HG03439 (cell line): Measurements from ENCODE around the gene SPON1.
"Not testable (repeated sequence)": the region's sequence is repeated elsewhere in the genome, so short reads cannot be mapped to it uniquely, and the experiment has no call there.

ENCODE experiments used
- ATAC-seq: cut with Tn5 transposase; IDR thresholded peaks from one replicate; pipeline ENCODE4 v1.9.1; 2021; ENCODE audit warnings: mild to moderate bottlenecking, moderate library complexity; ENCODE audit not compliant: unreplicated experiment

Gene SPON1

DNA sequence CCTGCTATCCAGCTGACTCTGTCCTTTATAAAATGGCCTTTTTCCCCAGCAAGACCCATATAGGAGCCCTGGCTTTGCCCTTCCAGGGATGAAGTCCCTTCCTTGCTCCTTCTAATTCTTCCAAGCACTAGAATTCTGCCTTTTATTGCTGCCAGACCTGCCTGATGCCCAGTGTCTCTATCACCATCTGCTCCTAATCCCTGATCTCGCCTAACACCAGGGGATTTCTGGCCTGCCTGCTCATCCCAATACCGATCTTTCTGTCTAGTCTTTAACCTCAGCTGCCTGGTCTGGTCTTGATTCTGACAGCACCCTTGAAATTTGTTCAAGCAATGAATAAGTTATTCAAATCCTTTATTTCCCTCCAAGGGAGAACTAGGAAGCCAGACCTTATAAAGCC lies 150.2 kb downstream of the SPON1 start:
- no peak for ATAC-seq

- ATAC-seq: no peak
These were observed 151.7 kb downstream of the SPON1 start for GRCh38 chr11:14114269-14114668.

- no peak for ATAC-seq
These were observed 152.3 kb downstream of the SPON1 start for GRCh38 chr11:14114786-14115185.

- ATAC-seq: no peak
These were observed 155.1 kb downstream of the SPON1 start for GRCh38 chr11:14117632-14118031.

DNA sequence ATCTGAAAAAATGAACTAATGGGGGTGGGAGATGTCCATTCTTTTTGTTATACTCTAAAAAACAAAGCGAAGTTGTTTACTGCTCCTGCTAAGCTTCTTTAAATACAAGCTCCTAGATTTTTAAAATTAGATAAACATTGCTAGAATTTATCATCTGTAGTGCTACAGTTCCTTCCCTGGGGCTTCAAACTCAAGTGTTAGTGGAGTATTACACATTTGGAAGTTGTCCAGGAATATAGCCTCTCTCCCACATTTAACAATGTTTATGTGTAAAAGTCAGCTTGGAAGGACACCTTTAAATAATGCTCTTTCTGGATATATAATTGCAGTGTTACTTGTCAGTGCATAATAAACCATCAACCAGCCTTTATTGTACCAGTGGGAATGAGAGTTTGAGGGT lies 155.5 kb downstream of the SPON1 start:
- no peak for ATAC-seq

- ATAC-seq: no peak
These were observed 156.8 kb downstream of the SPON1 start for GRCh38 chr11:14119357-14119756.

- ATAC-seq: no peak
These were observed 161.8 kb downstream of the SPON1 start for GRCh38 chr11:14124350-14124749.

GRCh38 chr11:14124886-14125285 lies 162.4 kb downstream of the SPON1 start:
- ATAC-seq: no peak

DNA sequence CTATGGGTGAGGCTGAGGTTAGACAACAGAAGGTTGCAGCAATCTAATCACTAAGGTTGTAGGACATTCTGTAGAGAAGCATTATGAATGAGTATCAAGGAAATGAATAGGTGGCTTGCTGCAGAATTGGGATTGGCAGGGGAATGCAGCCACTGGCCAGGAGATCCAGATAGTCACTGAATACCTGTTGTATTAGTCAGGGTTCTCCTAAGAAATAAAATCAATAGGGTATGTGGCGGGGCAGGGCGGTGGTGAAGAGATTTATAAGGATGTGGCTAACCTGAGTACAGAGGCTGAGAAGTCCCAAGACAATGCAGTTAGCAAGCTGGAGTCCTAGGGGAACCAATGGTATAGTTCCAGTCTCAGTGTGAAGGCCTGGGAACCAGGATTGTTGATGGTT lies 163.0 kb downstream of the SPON1 start:
- ATAC-seq: no peak

- no peak for ATAC-seq
These were observed 165.2 kb downstream of the SPON1 start for GRCh38 chr11:14127679-14128078.

GRCh38 chr11:14132312-14132711 lies 169.8 kb downstream of the SPON1 start:
- no peak for ATAC-seq

DNA sequence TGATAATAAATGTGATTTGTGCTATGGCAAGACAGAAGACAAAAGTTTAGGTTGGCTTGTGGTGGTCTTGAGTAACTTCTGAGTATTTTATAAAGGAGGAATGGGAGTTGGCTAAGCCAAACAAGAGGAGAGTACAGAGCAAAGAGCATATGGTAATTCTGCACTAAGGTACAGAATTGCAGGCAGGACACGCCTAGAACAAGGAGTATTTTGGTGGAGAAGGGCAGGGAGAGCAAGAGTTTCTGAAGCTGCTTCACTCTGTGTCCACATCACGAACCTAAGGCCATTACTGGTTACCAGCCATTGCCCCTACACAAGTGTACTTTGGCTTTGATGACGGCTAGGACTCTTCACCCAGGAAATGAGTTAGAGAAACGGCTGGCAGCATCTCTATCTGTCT lies 170.9 kb downstream of the SPON1 start:
- ATAC-seq: no peak

GRCh38 chr11:14136561-14136960 lies 174.0 kb downstream of the SPON1 start:
- no peak for ATAC-seq

GRCh38 chr11:14137284-14137683 lies 174.8 kb downstream of the SPON1 start:
- ATAC-seq: no peak

DNA sequence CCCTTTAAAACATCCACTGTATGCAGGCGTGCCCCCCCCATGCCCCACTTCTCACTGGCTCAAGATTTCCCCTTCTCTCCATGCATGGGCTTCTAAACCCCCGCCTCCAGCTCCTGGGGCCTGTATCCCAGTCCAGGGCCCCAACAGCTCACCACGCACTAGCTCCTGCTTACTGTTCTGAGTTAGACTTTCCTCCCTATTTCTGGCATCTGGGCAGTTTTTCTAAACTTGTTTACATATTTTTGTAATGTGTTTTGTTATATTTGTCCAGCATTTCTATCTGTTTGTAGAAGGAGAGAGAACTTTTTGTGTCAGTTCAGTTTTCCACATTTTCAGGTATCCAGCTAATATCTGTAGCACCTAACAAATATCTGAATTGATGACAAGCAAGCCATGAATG lies 178.5 kb downstream of the SPON1 start:
- no peak for ATAC-seq

DNA sequence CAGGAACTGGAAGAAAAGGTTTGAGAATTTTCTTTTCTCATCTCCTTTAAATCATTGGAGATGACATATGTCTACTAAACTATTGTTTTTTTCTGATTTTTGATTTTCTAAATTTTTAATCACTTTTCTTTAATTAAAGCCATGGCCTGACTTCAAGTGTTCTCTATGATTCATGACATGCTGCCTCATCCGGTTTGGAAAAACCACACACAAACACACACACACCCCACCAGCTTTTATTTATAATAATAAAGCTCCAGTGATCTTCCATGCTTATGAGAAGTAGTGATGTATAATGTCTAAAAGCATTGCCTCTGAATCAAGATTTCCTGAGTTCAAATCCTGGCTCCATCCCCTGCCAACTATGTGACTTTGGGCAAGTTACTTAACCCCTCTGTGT lies 179.2 kb downstream of the SPON1 start:
- no peak for ATAC-seq

DNA sequence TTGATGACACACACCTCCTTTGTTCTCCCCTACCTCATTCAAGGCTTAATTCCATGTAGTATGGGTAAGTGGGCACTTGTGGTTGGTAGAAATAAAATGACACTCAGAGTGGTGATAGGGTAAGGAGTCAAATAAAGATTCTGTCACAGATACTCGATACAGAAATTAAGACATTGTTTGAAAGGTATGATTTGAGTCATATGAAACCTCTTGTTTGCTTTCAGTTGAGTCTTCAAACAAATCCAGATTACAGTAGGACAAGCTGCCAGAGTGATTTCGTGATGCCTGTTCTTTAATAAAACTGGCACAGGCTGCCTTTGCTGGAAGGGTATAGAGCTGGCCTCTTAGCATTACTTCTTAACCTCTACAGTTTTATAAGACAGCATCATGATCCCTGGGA lies 182.4 kb downstream of the SPON1 start:
- no peak for ATAC-seq

DNA sequence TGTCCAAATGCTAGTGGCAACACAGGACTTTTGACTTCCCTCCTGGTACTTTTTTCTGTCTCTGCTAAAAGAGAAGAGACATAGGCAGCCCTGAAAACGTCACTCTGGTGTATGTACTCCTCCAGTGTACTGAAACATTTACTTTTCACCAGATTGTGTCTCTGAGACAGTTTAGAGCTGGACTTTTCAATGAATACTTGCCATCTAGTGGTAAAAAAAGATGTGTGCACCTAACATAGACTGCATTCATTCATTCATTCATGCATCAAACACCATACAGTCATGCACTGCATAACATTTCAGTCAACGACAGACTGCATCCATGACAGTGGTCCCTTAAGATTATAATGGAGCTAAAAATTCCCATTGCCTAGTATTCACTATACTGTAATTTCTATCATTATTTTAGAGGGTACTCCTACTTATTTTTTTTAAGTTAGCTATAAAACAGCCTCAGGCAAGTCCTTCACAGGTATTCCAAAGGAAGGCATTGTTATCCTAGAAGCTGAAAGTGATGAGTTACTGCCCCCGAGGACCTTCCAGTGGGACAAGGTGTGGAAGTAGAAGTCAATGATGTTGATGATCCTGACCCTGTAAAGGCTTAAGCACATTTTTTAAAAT lies 186.2 kb downstream of the SPON1 start:
- no peak for ATAC-seq

DNA sequence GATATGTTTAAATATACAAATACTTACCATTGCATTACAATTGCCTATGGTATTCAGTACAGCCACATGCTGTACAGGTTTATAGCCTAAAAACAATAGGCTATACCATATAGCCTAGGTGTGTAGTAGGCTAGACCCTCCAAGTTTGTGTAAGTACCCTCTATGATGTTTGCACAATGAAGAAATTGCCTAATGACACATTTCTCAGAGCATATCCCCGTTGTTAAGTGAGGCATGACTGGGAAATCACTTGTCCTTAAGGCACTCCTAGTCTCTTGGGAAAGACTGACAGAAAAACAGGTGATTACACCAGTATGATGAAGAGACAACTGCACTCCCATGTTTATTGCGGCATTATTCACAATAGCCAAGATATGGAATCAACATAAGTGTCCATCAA lies 187.2 kb downstream of the SPON1 start:
- ATAC-seq: no peak

DNA sequence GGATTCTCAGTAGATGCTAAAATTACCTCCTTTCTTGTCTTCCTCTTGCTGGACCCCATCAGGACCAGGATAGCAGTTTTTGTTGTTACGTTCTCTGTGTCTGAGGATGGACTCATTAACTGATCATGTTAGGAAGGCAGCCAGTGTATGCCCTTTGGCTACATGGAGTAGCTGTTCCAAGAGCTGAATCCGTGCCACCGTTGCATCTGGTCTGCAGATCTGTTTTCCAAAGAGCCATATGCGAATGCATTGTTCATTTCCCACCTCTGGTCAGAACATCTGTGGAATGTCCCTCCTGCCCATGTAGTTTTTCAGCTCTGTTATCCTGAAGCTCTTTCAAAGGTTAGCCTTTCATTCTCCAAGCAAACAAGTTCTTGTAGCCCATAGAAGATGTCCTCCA lies 188.4 kb downstream of the SPON1 start:
- ATAC-seq: no peak

DNA sequence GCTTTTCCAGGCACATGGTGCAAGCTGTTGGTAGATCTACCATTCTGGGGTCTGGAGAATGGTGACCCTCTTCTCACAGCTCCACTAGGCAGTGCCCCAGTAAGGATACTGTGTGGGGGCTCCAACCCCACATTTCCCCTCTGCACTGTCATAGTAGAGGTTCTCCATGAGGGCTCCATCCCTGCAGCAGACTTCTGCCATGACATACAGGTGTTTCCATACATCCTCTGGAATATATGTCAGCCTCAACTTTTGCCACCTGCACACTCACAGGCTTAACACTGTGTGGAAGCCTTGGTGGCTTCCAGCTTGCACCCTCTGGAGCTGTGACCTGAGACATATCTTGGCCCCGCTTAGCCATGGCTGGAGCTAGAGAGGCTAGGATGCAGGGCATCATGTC lies 191.6 kb downstream of the SPON1 start:
- not testable (repeated sequence) for ATAC-seq

DNA sequence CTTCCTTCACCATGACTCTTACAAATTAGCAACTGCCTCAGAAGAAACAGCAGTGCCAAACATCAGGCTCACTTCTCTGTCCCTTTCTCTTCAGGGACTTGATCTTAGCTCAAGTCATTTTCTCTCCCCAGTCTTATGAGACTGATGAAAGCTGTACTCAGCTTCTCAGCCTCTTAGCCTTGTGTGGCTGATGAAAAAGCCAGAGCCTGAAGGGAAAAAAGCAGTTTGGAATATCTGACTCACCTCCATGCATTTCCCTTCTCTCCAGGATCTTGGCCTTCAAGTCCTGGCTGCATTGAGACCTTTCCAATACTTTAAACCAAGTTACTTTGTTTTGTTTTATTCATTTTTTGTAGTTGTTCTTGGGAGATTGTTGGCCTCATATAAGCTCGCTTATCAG lies 195.9 kb downstream of the SPON1 start:
- no peak for ATAC-seq

DNA sequence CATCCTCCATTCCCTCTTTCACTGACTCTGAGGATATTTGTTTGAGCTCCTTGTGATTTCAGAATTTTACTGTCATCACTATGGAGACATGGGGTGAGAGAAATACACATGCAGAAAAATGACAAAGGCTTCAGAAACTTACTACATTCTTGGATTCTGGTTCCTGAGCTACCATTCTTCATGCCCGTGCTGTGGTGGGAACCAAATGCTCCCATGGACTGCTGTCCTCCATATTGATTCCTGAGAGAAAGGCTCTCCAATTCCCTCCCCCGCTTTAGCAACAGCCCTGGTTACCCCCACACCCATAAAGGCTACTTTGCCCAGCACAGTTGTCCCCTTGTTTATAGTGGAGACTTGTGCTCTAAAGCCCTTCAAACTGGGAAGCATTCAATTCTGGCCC lies 201.1 kb downstream of the SPON1 start:
- no peak for ATAC-seq

DNA sequence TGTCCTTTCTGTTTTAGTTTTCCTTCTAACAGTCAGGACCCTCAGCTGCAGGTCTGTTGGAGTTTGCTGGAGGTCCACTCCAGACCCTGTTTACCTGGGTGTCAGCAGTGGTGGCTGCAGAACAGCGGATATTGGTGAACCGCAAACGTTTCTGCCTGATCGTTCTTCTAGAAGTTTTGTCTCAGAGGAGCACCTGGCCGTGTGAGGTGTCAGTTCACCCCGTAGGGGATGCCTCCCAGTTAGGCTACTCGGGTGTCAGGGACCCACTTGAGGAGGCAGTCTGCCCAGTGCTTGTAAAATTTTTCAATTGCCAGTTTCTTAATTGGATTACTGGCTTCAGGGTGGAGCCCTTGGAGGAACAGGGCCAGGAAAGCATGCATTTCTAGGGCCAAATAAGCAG lies 211.2 kb downstream of the SPON1 start:
- ATAC-seq: not testable (repeated sequence)
